ENCODE data around the gene CSTF2.

DNA sequence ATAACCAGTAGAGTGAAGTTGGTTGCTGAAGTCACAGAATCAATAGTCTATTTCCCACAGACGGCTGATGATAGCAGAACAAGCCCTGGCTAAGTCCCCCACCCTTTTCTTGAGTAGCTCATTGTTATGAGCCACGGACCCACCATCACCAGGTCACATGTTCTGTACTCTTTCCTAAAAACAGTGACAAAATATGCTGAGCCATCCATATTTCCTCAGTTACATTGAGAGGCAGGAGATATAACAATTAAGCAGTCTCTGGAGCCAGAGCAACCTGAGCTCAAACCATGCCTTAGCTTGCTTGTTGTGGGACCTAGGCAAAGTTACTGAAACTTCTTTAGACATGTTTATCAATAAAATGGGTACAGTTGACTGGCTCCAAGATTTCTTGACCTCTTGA, 2.9 kb upstream of the CSTF2 start:
- TF ChIP-seq CTCF (IDR thresholded peaks at IDR 0.05) = no peak
- TF ChIP-seq POLR2A (IDR thresholded peaks at IDR 0.05) = no peak
